BLaER1 treated with 17β-estradiol and CSF1 and Interleukin-3, amounts not matched to agents 10 nM and 100 nM (cell line): ENCODE results near the gene TDRD3.
A peak's percentile ranks its signal among the peaks of the same experiment; 100 is the strongest.

Experiments used
- H3K27ac ChIP-seq, 11 experiments: shearing (Covaris generic); formaldehyde crosslinking; 2 replicates each; pipeline ENCODE4 v1.8.1; 2022
- H3K27me3 ChIP-seq, 11 experiments: shearing (Covaris generic); formaldehyde crosslinking; 2 replicates each; pipeline ENCODE4 v1.8.1; 2022
- H3K36me3 ChIP-seq, 11 experiments: shearing (Covaris generic); formaldehyde crosslinking; 2 replicates each; pipeline ENCODE4 v1.8.1; 2022
- H3K4me1 ChIP-seq, 10 experiments: shearing (Covaris generic); formaldehyde crosslinking; 2 replicates each; pipeline ENCODE4 v1.8.1; 2022
- H3K4me2 ChIP-seq, 11 experiments: shearing (Covaris generic); formaldehyde crosslinking; 2 replicates each; pipeline ENCODE4 v1.8.1; 2022
- H3K4me3 ChIP-seq, 10 experiments: shearing (Covaris generic); formaldehyde crosslinking; 2 replicates each; pipeline ENCODE4 v1.8.1; 2022
- H3K9ac ChIP-seq, 11 experiments: shearing (Covaris generic); formaldehyde crosslinking; 2 replicates each; pipeline ENCODE4 v1.8.1; 2022
- H3K9me3 ChIP-seq, 11 experiments: shearing (Covaris generic); formaldehyde crosslinking; replicated peaks in 1 of 11; 2 replicates each; pipeline ENCODE4 v1.8.1; 2022
- H4K20me1 ChIP-seq, 11 experiments: shearing (Covaris generic); formaldehyde crosslinking; 2 replicates each; pipeline ENCODE4 v1.8.1; 2022
- Cebpa-rat ChIP-seq, 11 experiments: shearing (Covaris generic); IDR thresholded peaks; 2 replicates each; pipeline ENCODE4 v1.8.1; 2022

Gene TDRD3

GRCh38 chr13:60509601-60510386 lies 112.8 kb downstream of the TDRD3 start:
- Histone ChIP-seq H3K4me3 (no peak overlapping the region), H3K36me3 (peaks cover 30 to 60% (median 42%) of the 10 kb centered on the region in 11 experiments), H3K27me3 (no peaks in the 10 kb centered on the region), H3K4me1 (no peaks in the 10 kb centered on the region), H3K9me3 (peaks cover 17 to 38% (median 27%) of the 10 kb centered on the region in 11 experiments), H3K27ac (no peak overlapping the region), H3K9ac (no peak overlapping the region), H4K20me1 (no peaks in the 10 kb centered on the region), H3K4me2 (no peak overlapping the region)
- no peak for TF ChIP-seq Cebpa-rat (IDR thresholded peaks at IDR 0.05)

GRCh38 chr13:60511637-60512036 lies 114.6 kb downstream of the TDRD3 start:
- H3K4me2 ChIP-seq: no peak overlapping the region
- no peak overlapping the region for H3K27ac ChIP-seq
- no peak overlapping the region for H3K4me3 ChIP-seq
- H3K36me3 ChIP-seq: peaks cover 23 to 53% (median 35%) of the 10 kb centered on the region in 11 experiments
- no peaks in the 10 kb centered on the region for H3K4me1 ChIP-seq
- H3K9ac ChIP-seq: no peak overlapping the region
- no peak for TF ChIP-seq Cebpa-rat (IDR thresholded peaks at IDR 0.05)
- peaks cover 17 to 27% (median 22%) of the 10 kb centered on the region in 11 experiments for H3K9me3 ChIP-seq
- no peaks in the 10 kb centered on the region for H3K27me3 ChIP-seq
- no peaks in the 10 kb centered on the region for H4K20me1 ChIP-seq

- no peak for TF ChIP-seq Cebpa-rat (IDR thresholded peaks at IDR 0.05)
- H4K20me1 ChIP-seq: 0 out of 22 replicates have a peak, but pooled peaks cover 0 to 3% (median 0%) of the 10 kb centered on the region in 11 experiments
- peaks cover 26 to 68% (median 37%) of the 10 kb centered on the region in 11 experiments for H3K36me3 ChIP-seq
- no peak overlapping the region for H3K4me2 ChIP-seq
- H3K27ac ChIP-seq: no peak overlapping the region
- H3K4me3 ChIP-seq: no peak overlapping the region
- no peaks in the 10 kb centered on the region for H3K27me3 ChIP-seq
- H3K9me3 ChIP-seq: peaks cover 16 to 25% (median 22%) of the 10 kb centered on the region in 11 experiments
- H3K9ac ChIP-seq: no peak overlapping the region
- no peaks in the 10 kb centered on the region for H3K4me1 ChIP-seq
These were observed 117.9 kb downstream of the TDRD3 start for GRCh38 chr13:60514891-60515290.

GRCh38 chr13:60519496-60519895 lies 122.5 kb downstream of the TDRD3 start:
- no peaks in the 10 kb centered on the region for H3K27me3 ChIP-seq
- H3K9me3 ChIP-seq: no peaks in the 10 kb centered on the region
- H3K4me1 ChIP-seq: no peaks in the 10 kb centered on the region
- no peak for TF ChIP-seq Cebpa-rat (IDR thresholded peaks at IDR 0.05)
- 0 out of 22 replicates have a peak, but pooled peaks cover 0 to 3% (median 0%) of the 10 kb centered on the region in 11 experiments for H4K20me1 ChIP-seq
- peaks cover 2 to 42% (median 17%) of the 10 kb centered on the region in 11 experiments; a peak in 16 of 22 replicates for H3K36me3 ChIP-seq
- H3K4me2 ChIP-seq: no peak overlapping the region
- no peak overlapping the region for H3K9ac ChIP-seq
- H3K27ac ChIP-seq: no peak overlapping the region
- no peak overlapping the region for H3K4me3 ChIP-seq

- no peaks in the 10 kb centered on the region for H3K27me3 ChIP-seq
- H3K9me3 ChIP-seq: no peaks in the 10 kb centered on the region
- 0 out of 22 replicates have a peak, but pooled peaks of 1 of the 11 experiments have one; percentile 10 for TF ChIP-seq Cebpa-rat (IDR thresholded peaks at IDR 0.05)
- H3K4me2 ChIP-seq: no peak overlapping the region
- no peak overlapping the region for H3K4me3 ChIP-seq
- no peaks in the 10 kb centered on the region for H3K4me1 ChIP-seq
- H4K20me1 ChIP-seq: 0 out of 22 replicates have a peak, but pooled peaks cover 0 to 3% (median 0%) of the 10 kb centered on the region in 11 experiments
- no peak overlapping the region for H3K9ac ChIP-seq
- no peak overlapping the region for H3K27ac ChIP-seq
- H3K36me3 ChIP-seq: peaks cover 0 to 33% (median 12%) of the 10 kb centered on the region in 11 experiments; a peak in 13 of 22 replicates
These were observed 124.0 kb downstream of the TDRD3 start for GRCh38 chr13:60520902-60521569.

GRCh38 chr13:60538566-60538965 lies 141.5 kb downstream of the TDRD3 start:
- Histone ChIP-seq H3K4me2 (no peak overlapping the region), H3K9ac (no peak overlapping the region), H3K4me1 (no peaks in the 10 kb centered on the region), H3K9me3 (no peaks in the 10 kb centered on the region), H3K27me3 (no peaks in the 10 kb centered on the region), H3K27ac (no peak overlapping the region), H3K36me3 (peaks cover 0 to 20% (median 0%) of the 10 kb centered on the region in 11 experiments; a peak in 6 of 22 replicates), H3K4me3 (no peak overlapping the region), H4K20me1 (no peaks in the 10 kb centered on the region)
- no peak for TF ChIP-seq Cebpa-rat (IDR thresholded peaks at IDR 0.05)

GRCh38 chr13:60540276-60540675 lies 143.3 kb downstream of the TDRD3 start:
- no peaks in the 10 kb centered on the region for H4K20me1 ChIP-seq
- TF ChIP-seq Cebpa-rat (IDR thresholded peaks at IDR 0.05): no peak

GRCh38 chr13:60562096-60562780 lies 165.2 kb downstream of the TDRD3 start:
- Histone ChIP-seq H3K36me3 (peaks cover 0 to 1% (median 0%) of the 10 kb centered on the region in 11 experiments; a peak in 1 of 22 replicates), H4K20me1 (no peaks in the 10 kb centered on the region), H3K27ac (no peak overlapping the region), H3K4me2 (no peak overlapping the region), H3K9ac (no peak overlapping the region), H3K27me3 (no peaks in the 10 kb centered on the region), H3K4me3 (no peak overlapping the region), H3K9me3 (no peaks in the 10 kb centered on the region), H3K4me1 (no peaks in the 10 kb centered on the region)
- TF ChIP-seq Cebpa-rat (IDR thresholded peaks at IDR 0.05): no peak

More at GRCh38 chr13:60540276-60540675, 143.3 kb downstream of the TDRD3 start:
- no peak overlapping the region for H3K4me2 ChIP-seq
- no peaks in the 10 kb centered on the region for H3K27me3 ChIP-seq
- no peak overlapping the region for H3K9ac ChIP-seq
- peaks cover 0 to 11% (median 0%) of the 10 kb centered on the region in 11 experiments; a peak in 4 of 22 replicates for H3K36me3 ChIP-seq
- H3K27ac ChIP-seq: no peak overlapping the region
- H3K9me3 ChIP-seq: no peaks in the 10 kb centered on the region
- no peaks in the 10 kb centered on the region for H3K4me1 ChIP-seq
- no peak overlapping the region for H3K4me3 ChIP-seq

- no peak for TF ChIP-seq Cebpa-rat (IDR thresholded peaks at IDR 0.05)
- H3K9ac ChIP-seq: no peak overlapping the region
- H3K4me3 ChIP-seq: no peak overlapping the region
- H4K20me1 ChIP-seq: no peaks in the 10 kb centered on the region
- peaks cover 0 to 10% (median 4%) of the 10 kb centered on the region in 11 experiments; a peak in 9 of 22 replicates for H3K9me3 ChIP-seq
- H3K36me3 ChIP-seq: peaks cover 12 to 43% (median 19%) of the 10 kb centered on the region in 11 experiments; a peak in 15 of 22 replicates
- H3K27ac ChIP-seq: no peak overlapping the region
- peak overlapping the region in 3 of 11 experiments; percentile 17 to 44 (median 23); a peak in 2 of 22 replicates for H3K4me2 ChIP-seq
- peaks cover 0 to 13% (median 0%) of the 10 kb centered on the region in 10 experiments; a peak in 7 of 20 replicates for H3K4me1 ChIP-seq
- H3K27me3 ChIP-seq: no peaks in the 10 kb centered on the region
These were observed 174.6 kb downstream of the TDRD3 start for GRCh38 chr13:60571571-60571970.
